ENCODE results near the gene TSNAX.
"Not testable (repeated sequence)": the region's sequence is repeated elsewhere in the genome, so short reads cannot be mapped to it uniquely, and the experiment has no call there.

TSNAX gene, protein sequence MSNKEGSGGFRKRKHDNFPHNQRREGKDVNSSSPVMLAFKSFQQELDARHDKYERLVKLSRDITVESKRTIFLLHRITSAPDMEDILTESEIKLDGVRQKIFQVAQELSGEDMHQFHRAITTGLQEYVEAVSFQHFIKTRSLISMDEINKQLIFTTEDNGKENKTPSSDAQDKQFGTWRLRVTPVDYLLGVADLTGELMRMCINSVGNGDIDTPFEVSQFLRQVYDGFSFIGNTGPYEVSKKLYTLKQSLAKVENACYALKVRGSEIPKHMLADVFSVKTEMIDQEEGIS

DNA sequence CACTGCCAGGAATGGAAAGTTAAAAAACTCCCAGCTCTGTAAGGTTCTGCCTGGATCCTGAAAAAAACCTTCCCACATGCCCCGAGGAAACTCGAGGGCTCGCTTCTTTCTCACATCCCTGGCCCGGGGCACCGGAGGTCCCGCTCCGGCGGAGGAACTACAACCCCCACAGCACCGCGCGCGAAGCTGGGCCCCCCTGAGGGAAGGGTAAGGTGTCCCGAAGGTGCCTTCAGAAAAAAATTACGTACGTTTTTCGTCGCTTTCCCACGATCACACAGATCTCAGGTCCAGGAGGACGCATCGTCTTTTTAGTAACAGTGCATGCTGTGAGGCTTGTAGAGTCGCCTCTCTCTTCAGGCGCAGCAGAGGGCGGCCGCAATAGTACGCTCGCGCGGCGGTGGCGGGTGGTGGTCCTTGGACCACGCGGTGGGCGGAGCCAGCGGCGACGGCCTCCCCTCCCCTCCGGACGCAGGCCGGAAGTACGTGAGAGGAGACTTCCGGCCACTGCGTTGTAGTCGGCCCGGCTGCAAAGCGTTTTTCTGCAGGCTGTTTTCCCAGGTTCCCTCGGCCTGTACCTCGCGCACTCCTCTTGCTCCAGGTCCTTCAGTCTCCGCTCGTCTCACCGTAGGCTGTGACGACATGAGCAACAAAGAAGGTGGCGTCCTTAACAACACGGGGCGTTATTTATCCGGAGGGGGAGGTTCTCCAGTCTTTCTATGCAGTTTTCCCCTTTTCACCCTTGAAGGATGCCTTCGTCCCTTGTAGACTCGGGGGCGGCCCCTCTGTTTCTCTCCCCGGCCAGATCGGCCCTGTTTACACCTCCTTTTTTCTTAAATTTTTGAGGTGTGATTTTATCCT, at the start of gene TSNAX:
Gene TSNAX (plus strand): TSS at position 498 of the 858 bp plus-strand sequence. CDS start 142 bp downstream, at position 640.
- DNase-seq (ENCODE audit: low read depth): peak; percentile 93

DNA sequence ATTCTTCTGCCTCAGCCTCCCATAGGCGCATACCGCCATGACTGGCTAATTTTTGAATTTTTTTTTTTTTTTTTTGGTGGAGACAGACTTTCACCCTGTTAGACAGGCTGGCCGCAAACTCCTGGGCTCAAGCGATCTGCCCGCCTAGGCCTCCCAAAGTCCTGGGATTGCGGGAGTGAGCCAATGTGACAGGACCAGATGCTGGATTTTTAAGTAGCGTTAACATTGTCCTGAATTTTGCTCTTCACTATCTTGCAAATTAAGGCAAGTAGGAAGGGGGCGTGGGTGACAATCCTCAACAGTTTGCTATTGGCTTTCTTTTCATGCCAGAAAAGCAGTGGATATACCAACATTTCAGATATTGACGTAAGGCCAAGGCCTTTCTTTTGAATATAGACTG, 49.7 kb upstream of the TSNAX start:
- DNase-seq (ENCODE audit: low read depth): no peak

DNA sequence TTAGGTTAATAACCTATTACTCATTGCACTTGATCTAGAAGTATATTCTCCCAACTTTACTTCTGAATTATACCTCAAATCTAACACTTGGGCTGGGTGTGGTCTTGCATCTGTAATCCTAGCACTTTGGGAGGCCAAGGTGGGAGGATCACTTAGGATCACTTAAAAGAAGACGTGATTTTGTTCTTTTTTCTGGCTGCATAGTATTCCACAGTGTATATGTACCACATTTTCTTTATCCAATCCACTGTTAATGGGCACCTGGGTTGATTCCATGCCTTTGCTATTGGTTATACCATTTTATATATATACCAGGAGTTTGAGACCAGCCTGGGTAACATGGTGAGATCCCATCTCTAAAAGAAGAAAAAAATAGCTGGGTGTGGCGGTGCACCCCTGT, 48.5 kb upstream of the TSNAX start:
- no peak for DNase-seq (ENCODE audit: low read depth)

DNA sequence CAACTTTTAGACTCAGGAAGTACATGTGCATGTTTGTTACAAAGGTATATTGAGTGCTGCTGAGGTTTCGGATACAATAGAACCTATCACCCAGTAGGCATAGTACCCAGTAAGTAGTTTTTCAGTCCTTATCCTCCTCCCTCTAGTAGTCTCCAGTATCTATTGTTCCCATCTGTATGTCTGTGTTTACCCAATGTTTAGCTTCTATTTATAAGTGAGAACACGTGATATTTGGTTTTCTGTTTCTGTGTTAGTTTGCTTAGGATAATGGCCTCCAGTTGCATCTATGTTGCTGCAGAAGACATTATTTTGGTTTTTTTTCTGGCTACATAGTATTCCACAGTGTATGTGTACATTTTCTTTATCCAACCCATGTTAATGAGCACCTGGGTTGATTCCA, 47.2 kb upstream of the TSNAX start:
- no peak for DNase-seq (ENCODE audit: low read depth)

DNA sequence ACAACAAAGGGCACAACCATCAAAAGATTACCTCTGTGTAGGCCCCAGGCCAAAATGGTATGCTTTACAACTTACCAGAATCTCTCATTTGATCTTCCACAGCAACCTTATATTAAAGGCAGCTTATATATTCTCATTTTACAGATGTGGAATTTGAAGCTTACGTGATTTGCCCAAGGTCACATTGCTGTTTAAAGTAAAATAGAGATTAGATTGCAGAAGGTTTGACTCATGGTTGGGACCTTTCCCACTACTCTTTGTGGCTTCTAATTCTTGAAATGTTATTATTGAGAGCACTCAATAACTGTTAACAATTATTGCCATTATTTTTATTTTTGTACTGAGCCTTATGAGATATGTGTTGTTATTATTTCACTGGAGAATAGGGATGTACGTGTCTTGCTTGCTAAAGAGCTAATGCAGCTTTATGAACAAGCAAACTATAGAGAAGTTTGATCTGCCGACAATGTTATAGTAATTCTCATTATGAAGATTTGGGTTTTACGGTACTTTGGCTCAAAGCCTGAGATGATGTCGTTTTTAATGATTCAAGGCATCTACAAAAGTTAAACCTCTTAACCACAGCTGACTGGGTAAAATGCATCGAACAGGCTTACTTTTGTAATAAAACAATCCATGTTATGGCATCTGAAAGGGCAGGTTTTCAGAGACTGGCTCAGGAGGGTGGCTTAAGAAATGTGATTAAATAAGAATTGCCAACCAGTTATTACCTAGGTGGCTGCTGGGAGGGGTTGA, 43.3 kb upstream of the TSNAX start:
- DNase-seq (ENCODE audit: low read depth): peak; percentile 58

DNA sequence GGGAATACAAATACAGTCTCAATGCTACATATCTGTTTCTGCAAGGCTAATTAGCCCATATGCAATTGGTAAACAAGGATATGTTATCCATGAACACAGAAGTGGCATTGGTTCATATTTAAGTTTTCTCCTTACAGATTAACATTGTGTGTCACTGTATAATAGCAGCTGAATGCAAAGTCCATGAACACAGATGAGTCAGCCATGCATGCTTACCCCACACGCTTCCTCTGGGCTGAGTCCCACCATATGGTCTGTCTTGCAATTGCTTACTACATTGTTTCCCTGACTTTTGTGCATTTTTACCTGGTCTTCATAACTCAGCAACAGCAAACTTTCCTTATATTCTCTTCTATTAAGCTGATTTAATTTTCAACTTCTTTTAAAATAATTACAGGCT, 41.5 kb upstream of the TSNAX start:
- DNase-seq (ENCODE audit: low read depth): peak; percentile 76

DNA sequence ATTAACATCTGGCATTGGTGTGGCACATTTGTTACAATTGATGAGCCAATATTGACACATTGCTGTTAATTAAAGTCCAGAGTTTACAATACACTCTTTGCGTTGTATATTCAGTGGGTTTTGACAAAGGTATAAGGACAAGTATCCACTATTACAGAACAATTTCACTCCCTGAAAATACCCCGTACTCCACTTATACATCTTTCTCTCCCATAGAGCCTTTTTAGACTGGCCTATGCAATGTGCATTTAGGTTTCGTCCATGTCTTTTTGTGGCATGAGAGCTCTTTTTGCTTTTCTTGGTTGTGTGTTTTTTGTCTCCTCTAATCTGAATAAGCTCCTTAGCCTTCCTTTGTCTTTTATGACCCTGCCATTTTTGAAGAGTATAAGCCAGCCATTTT, 40.6 kb upstream of the TSNAX start:
- DNase-seq (ENCODE audit: low read depth): no peak

DNA sequence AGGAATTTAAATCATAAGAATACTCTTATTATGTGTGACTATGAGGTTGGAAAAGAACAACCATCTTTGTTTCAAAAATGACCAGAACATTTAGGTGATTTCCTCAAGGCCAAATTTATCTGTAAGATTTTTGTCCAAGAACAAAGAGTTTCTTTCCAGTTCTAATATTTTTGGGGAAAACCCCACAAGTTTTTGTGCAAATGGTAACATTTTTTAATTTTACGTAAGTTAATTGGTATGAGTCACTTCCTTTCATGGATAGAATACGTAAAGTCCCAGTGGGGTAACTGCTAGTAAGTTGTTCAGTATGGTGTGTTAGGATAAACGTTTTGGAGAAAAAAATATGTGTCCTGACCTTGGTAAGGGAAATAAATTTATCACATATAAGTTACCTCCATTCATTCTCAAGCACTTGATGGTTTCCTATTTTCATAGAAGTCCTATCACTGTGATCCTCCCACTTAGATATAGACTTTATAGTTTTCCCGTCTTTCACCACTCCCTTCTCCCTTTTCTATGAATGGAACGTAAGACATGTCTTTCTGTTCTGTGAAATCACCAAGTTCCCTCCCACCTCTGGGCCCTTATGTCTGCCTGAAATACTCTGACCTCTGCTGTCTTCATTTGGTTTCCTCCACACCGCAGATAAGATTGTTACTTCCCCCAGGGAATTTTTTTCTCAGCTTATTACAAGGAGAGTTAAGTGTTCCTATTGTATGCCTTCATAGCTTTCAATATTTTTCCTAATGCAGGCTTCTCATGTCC, 34.9 kb upstream of the TSNAX start:
- DNase-seq (ENCODE audit: low read depth): peak; percentile 66

DNA sequence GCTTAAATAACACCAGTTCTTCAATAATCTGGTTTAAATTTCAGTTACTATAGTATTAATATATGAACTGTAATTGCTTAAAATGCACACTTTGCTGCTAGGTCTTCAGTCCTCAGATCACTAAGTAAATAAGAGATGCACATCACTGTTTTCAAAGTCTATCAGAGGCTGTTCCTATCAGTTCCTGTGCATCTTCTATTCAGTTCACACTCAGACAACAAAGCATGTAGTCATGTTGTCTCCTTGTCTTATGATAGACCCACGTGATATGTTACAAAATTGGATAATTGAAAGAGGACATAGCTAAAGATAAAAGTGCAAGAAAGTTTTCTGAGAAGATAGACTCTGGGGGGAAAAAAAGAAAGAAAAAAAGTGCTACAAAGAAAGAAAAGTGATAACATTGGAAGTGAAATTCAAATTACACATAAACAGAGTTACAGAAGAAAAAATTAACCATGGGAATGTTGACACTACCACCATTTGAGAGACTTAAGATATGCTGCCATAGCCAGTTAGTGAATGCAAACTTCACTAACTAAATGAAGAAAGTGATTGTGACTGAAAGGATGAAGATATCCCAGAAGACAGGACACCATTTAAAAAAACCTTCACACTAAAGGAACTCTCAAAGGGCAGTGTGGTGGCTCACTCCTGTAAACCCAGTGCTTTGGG, 33.9 kb upstream of the TSNAX start:
- no peak for DNase-seq (ENCODE audit: low read depth)

DNA sequence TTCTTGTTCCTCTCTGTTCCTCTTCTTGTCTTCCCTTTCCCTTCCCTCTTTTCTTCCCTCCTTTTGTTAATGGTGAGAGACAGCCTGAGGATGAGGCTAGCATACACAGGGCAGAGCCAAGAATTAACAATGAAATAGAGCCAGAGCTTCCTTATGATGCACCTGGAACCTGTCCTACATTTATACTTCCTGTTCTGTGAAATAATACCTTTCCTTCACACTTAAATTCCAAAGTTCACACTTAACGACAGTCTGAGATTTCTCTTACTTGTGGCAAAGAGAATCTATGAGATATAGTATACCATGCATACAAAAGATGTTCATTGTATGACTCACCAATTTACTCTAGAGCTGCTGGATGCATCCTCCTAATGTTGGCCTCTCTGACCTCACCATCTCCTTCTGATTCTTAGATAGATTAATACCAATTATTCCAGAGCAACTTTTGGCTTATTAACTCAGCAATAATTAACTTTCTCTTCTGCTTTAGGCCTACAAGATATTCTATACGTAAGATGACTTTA, 30.8 kb upstream of the TSNAX start:
- no peak for DNase-seq (ENCODE audit: low read depth)

DNA sequence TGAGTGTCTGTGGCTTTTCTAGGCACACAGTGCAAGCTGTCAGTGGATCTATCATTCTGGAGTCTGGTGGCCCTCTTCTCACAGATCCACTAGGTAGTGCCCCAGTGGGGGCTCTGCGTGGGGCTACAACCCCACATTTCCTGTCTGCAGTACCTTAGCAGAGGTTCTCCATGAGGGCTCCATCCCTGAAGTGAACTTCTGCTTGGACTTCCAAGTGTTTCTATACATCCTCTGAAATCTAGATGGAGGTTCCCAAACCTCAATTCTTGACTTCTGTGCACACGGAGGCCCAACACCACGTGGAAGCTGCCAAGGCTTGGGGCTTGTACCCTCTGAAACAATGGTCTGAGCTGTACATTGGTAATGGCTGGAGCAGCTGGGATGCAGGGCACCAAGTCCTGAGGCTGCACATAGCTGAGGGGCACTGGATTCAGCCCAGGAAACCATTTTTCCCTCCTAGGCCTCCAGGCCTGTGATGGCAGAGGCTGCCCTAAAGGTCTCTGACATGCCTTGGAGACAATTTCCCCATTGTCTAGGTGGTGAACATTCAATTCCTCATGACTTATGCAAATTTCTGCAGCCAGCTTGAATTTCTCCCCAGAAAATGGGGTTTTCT, 29.2 kb upstream of the TSNAX start:
- DNase-seq (ENCODE audit: low read depth): no peak

DNA sequence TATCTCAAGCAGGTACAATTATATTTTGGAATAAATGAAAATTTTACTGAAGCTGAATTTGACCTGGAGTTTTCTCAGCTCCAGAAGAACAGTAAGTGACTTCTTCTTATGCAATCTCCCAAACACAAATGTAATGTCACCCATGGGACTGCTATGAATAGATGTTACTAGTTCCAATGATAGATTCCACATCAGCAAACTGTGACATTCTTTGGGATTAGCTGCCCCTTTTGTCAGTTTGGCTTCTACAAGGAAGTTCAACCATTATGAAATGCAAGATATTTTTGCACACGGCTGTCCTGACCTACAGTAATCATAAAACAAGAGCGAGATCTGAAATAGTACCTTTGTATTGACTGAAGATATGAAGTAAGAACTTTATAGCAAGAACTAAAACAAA, 27.8 kb upstream of the TSNAX start:
- DNase-seq (ENCODE audit: low read depth): no peak

DNA sequence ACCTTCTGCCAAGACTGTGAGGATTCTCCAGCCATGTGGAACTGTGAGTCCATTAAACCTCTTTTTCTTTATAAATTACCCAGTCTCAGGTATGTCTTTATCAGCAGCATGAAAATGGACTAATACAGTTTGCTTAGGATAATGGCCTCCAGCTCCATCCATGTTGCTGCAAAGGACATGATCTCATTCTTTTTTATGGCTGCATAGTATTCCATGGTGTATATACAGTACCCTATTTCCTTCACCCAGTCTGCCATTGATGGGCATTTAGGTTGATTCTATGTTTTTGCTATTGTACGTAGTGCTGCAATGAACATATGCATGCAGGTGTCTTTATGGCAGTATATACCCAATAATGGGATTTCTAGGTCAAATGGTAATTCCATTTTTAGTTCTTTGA, 25.3 kb upstream of the TSNAX start:
- not testable (repeated sequence) for DNase-seq (ENCODE audit: low read depth)

DNA sequence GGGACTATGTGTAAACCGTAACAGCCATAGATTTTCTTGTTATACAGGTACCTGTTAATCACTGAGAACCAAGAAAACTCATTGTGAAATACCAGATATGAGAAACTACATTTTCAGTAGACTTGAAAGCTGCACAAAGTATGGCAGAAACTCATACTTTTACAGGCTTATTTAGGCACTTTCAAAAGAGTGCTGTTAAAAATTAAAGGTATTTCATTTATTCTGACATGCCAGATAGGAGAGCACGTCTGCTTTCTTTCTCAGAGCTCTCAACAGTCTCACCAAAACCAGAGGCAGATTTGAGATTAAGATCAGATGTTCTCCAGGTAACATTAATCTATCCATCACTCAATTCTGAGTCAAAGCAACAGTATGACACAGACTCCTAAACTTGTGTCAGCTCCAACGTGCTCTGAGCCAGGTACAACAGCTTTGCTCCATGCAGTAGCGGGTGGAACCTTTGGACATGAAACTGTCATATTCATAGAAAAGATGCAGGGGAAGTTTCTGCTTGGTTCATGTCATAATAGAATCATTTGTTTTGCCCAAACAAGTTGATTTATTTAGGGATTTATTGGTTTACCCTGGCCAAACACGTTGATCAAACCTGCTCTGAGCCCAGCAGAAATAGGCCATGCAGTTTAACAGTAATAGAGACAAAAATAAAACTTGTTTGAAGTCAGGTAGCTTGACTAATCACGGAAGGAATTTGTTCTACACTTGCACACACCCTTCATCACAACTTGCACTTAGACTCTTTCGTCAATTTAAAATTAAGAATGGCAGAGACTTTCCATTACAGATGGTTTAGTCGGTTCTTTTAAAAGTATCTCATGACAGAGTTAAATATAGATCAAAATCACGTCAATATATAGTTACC, 20.8 kb upstream of the TSNAX start:
- DNase-seq (ENCODE audit: low read depth): no peak

DNA sequence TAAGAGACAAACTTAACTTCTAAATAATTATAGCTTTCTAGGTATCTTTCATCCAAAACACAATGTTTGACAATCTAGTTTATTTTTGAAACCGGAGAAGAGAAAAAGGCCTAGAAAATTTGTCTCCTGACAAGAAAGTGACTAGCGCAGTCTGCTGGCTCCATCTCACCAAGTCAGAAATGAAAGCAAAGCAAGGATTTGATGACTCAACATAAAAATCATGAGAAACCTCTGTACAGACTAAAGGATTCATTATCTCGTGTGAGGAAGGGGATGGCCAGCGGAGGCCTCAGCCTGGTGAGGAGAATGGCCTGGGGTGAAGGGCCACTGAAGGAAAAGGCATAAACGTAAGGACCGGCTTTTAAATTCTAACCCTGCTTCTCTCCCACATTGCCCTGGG, 20.0 kb upstream of the TSNAX start:
- DNase-seq (ENCODE audit: low read depth): peak; percentile 35

DNA sequence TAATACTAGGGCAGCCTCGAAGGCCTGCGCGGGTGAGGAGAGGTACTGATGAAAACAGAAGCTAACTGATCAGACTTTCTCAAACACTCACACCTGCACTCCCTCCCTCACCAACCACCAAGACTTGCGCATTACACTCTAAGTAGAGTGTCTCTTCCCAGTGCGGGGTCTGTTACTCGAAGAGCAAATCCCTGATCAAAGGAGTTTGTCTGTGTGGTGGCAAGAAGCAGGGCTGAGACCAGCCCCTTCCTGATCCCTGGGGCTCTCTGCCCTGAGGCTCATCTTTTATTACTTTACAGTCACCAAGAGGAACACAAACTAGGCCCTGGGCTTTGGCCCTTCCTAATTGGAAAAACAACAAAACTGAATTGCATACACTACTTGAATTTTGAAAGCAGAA, 19.5 kb upstream of the TSNAX start:
- no peak for DNase-seq (ENCODE audit: low read depth)

DNA sequence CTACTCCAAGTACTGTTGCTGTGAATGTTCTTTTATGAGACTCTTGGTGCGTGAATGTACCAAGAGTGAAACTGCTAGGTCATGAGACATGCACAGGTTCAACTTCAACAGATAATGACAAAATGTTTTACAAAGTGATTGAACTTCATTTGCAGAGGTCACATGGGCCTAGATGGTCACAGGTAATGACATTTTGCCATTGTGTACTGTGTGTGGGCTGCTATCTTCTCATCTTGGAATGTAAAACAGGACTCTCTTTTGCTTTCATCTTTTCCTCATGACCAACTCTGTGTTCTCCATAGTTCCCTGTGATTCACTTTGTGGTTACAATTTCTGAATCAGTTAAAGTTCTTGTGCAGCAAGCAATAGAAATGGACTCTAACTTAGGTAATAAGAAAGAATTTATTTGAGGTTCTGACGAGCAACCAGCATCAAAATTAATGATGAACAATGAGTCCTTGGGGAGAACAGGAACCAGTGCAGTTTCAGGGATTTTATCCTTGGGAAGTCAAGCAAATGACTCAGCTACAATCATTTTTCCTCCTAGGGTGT, 16.2 kb upstream of the TSNAX start:
- peak; percentile 72 for DNase-seq (ENCODE audit: low read depth)

DNA sequence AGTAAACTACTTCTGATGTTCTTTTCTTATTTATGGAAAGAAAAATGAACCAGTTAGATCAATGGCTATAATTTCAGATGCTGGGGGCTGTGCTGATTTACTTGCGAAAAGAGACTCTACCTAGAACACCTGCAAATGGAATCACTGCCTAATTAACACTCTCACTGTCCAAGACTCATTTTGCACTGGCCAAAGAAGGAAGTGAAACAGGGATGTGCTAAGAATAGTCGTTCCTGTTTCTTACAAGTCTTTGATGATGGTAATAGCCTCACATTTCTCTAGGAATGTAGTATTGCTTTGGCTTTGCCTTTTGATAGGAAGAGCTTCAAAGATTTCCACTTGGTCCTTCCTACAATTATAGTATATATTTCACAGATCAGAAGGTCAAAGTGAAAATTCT, 12.7 kb upstream of the TSNAX start:
- DNase-seq (ENCODE audit: low read depth): no peak

DNA sequence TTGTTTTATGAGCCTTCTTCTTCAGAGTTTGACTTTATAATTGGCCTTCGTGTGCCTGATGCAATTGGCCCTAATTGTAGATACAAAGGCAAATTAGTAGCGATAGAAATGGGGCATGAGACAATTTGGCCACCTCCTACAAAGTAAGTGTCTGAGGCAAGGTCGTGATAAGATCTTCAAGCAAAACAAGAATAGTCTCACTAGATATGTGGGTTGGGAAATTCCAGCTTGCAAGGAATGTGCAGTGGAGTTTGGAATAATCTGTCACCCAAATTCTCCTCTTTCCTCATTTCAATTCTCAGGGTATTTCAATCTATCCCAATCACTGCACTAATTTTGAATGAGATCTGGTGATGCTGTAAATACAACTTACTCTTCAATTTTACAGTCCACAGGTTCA, 11.4 kb upstream of the TSNAX start:
- no peak for DNase-seq (ENCODE audit: low read depth)

Data from iris pigment epithelial cell (primary cell).